Measurements from ENCODE around the gene ALOX5AP.

The ALOX5AP gene

DNA sequence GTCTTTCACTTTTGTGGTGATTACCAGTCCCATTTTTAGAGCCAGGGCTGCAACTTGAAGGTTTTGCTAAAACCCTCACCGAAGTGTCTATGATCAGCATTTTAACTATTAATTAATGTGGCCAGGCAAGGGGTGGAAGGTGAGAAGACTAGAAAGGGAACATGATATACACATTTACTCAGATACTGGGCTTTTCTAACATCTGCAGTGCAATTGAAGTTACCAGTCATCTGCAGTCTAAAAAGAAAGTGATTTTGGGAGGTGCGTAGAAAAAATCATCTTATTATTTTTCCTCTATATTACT is 481 bp downstream of the ALOX5AP start:
- DNase-seq (ENCODE audit: low read depth) = peak; percentile 17

GRCh38 chr13:30736461-30737320 is 1.3 kb downstream of the ALOX5AP start:
- no peak overlapping the region for H3K4me3 ChIP-seq (ENCODE audit: low read depth, low read length)
- no peak for DNase-seq (ENCODE audit: low read depth)
- no peak for TF ChIP-seq CTCF (IDR thresholded peaks at IDR 0.05; ENCODE audit: insufficient read depth, low read depth, low read length, missing control alignments)

More for the DNA sequence above, 481 bp downstream of the ALOX5AP start:
- peak overlapping the region; percentile 28 for H3K4me3 ChIP-seq (ENCODE audit: low read depth, low read length)
- TF ChIP-seq CTCF (IDR thresholded peaks at IDR 0.05; ENCODE audit: insufficient read depth, low read depth, low read length, missing control alignments) = no peak

DNA sequence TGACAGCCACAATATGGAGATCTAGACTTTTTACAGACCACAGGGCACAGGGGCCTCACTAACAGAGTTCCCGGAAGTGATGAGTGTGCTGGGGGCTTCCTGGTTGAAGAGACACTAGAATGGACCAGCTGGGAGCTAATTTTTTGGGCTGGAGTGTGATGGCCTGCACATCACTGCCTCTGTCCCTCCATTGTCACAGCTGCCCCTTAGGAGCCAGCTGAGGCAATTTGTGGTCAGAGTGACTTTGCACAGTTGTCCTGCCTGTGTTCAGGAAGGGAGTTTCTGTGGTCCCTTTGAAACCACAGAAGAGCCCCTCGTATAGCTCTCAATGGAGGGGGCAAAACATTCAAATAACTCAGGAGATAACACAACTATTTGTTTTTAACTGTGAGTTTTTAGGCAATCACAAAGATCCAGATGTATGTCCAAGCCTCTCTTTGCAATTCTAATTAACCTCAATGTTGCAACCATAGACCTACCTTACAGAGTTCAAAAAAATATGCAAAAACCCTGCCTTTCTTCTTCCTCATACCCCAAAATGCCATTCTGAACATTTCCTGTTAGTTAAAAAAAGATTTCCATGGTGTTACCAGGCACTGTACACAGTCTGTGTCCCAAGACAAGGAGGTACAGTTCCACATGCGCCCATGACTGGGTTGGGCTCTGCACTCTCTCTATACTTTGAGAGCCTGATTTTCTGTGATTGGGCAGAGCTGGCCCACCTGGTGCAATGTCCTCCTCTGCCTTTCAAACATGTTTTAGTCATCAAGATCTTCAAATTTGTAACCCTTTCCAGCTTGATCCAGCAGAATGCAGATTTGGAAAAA is 2.4 kb downstream of the ALOX5AP start:
- TF ChIP-seq CTCF (IDR thresholded peaks at IDR 0.05; ENCODE audit: insufficient read depth, low read depth, low read length, missing control alignments) = no peak
- H3K4me3 ChIP-seq (ENCODE audit: low read depth, low read length) = no peak overlapping the region
- DNase-seq (ENCODE audit: low read depth) = peak; percentile 29

DNA sequence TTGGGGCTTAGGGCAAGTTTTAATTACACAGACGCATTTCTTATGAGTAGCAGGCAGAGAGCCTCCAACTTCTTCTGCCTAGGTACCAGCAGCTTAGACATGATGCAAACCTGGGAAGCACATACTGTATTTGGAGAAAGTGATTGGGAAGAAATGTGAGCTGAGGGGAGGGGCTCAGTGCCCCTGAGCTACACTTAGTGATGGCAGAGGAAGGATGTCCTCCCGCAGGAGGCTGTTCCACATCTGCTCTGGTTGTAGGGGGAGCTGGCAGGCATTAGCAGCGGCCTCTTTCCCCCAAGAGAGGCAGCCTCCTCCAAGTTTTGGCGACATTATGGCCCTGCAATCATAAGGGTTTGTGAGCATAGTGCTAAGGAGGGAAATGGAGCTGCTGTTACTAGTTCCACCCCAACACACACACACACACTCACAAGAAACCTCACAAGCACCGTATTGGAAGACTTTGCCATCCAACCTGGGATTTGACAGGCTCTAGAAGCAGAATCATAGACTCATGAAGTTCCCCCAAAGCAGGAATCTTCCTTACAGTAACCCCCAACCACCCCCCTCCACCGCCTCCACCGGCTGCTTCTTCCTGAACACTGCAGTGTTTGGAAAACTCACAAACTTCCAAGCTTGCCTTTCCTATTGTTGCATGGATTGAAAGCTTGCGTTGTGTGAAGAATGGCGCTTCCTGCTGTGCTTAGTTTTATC is 3.3 kb downstream of the ALOX5AP start:
- no peak for TF ChIP-seq CTCF (IDR thresholded peaks at IDR 0.05; ENCODE audit: insufficient read depth, low read depth, low read length, missing control alignments)
- DNase-seq (ENCODE audit: low read depth) = no peak
- H3K4me3 ChIP-seq (ENCODE audit: low read depth, low read length) = no peak overlapping the region

DNA sequence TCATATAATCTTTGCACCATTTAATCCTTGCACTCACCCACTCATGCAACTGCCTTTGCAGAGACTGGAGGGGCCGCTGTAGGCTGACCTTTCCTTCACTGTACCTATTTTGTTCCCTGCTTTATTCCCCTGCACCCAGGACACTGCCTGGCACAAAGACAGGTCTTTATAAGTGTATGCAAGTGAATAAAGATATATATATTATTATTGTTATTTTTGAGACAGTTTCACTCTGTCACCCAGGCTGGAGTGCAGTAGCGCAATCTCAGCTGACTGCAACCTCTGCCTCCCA is 3.8 kb downstream of the ALOX5AP start:
- H3K4me3 ChIP-seq (ENCODE audit: low read depth, low read length) = no peak overlapping the region
- DNase-seq (ENCODE audit: low read depth) = no peak
- no peak for TF ChIP-seq CTCF (IDR thresholded peaks at IDR 0.05; ENCODE audit: insufficient read depth, low read depth, low read length, missing control alignments)

GRCh38 chr13:30739761-30740642 is 4.7 kb downstream of the ALOX5AP start:
- no peak overlapping the region for H3K4me3 ChIP-seq (ENCODE audit: low read depth, low read length)
- peak; percentile 0 for TF ChIP-seq CTCF (IDR thresholded peaks at IDR 0.05; ENCODE audit: insufficient read depth, low read depth, low read length, missing control alignments)
- DNase-seq (ENCODE audit: low read depth) = peak; percentile 90
